Neuronal stem cell (in vitro differentiated cells): Measurements from ENCODE around the gene ZBTB5.
A peak's percentile ranks its signal among the peaks of the same experiment; 100 is the strongest.

Experiments used
- DNase-seq: peaks from one replicate; pipeline ENCODE4 v3.0.0-alpha.2; 2013; ENCODE audit warnings: low spot score
- H2AFZ ChIP-seq: one replicate; pipeline ENCODE4 v1.6.1; 2013; ENCODE audit warnings: mild to moderate bottlenecking, low read length, inconsistent platforms
- H2AK5ac ChIP-seq: 2 replicates; pipeline ENCODE4 v1.6.1; 2013; ENCODE audit warnings: low read depth, mild to moderate bottlenecking, inconsistent platforms, low read length, moderate library complexity, mixed read lengths
- H2BK120ac ChIP-seq: 2 replicates; pipeline ENCODE4 v1.6.1; 2013; ENCODE audit warnings: low read depth, mild to moderate bottlenecking, inconsistent platforms, low read length, moderate library complexity, mixed read lengths
- H2BK12ac ChIP-seq: one replicate; pipeline ENCODE4 v1.6.1; 2013; ENCODE audit warnings: low read length, inconsistent platforms
- H2BK15ac ChIP-seq: 2 replicates; pipeline ENCODE4 v1.6.1; 2013; ENCODE audit warnings: mild to moderate bottlenecking, low read length, inconsistent platforms, mixed read lengths
- H2BK5ac ChIP-seq: one replicate; pipeline ENCODE4 v1.6.1; 2013; ENCODE audit warnings: inconsistent platforms, mild to moderate bottlenecking, low read length, moderate library complexity
- H3K14ac ChIP-seq: one replicate; pipeline ENCODE4 v1.6.1; 2013; ENCODE audit warnings: low read length, inconsistent platforms
- H3K18ac ChIP-seq: 2 replicates; pipeline ENCODE4 v1.6.1; 2013; ENCODE audit warnings: low read length, inconsistent platforms
- H3K23ac ChIP-seq: 2 replicates; pipeline ENCODE4 v1.6.1; 2013; ENCODE audit warnings: low read depth, mild to moderate bottlenecking, mixed read lengths, low read length, inconsistent platforms; ENCODE audit not compliant: poor library complexity
- H3K27ac ChIP-seq: replicated peaks from 3 replicates; pipeline ENCODE4 v1.5.1; 2013; ENCODE audit warnings: low read length, inconsistent platforms
- H3K27me3 ChIP-seq, 3 experiments: 2 replicates each; pipeline ENCODE4 v1.6.1; 2013; ENCODE audit warnings: low read length in 3 of 3, mild to moderate bottlenecking in 2 of 3, inconsistent platforms in 1 of 3, low read depth in 1 of 3, mixed read lengths in 1 of 3, moderate library complexity in 1 of 3; ENCODE audit not compliant: control insufficient read depth in 3 of 3, insufficient read depth in 3 of 3
- H3K36me3 ChIP-seq, 2 donors: replicated peaks in 1 of 2; 2 replicates each; pipeline ENCODE4 v1.6.1; 2013; ENCODE audit warnings: low read length in 2 of 2; ENCODE audit not compliant: control insufficient read depth in 2 of 2, insufficient read depth in 2 of 2
- H3K4ac ChIP-seq: 2 replicates; pipeline ENCODE4 v1.6.1; 2013; ENCODE audit warnings: inconsistent platforms, mild to moderate bottlenecking, low read length, moderate library complexity
- H3K4me1 ChIP-seq, 2 donors: 1 replicate in 1 of 2; 2 replicates in 1 of 2; pipeline ENCODE4 v1.6.1; 2013; ENCODE audit warnings: low read length in 2 of 2, low read depth in 1 of 2; ENCODE audit not compliant: control insufficient read depth in 2 of 2, insufficient read depth in 1 of 2
- H3K4me2 ChIP-seq: one replicate; pipeline ENCODE4 v1.6.1; 2013; ENCODE audit warnings: mild to moderate bottlenecking, low read length, inconsistent platforms; ENCODE audit not compliant: insufficient read depth, poor library complexity, severe bottlenecking
- H3K4me3 ChIP-seq, 2 donors: 2 replicates each; pipeline ENCODE4 v1.5.1; 2013; ENCODE audit warnings: low read length in 2 of 2, mild to moderate bottlenecking in 2 of 2, inconsistent platforms in 1 of 2, moderate library complexity in 1 of 2
- H3K79me1 ChIP-seq: one replicate; pipeline ENCODE4 v1.6.1; 2013; ENCODE audit warnings: low read depth, mild to moderate bottlenecking, inconsistent platforms, low read length, moderate library complexity
- H3K9ac ChIP-seq: one replicate; pipeline ENCODE4 v1.6.1; 2013; ENCODE audit warnings: mild to moderate bottlenecking, low read depth, low read length, inconsistent platforms; ENCODE audit not compliant: poor library complexity
- H3K9me3 ChIP-seq, 2 donors: replicated peaks in 1 of 2; 2 replicates each; pipeline versions ENCODE3 to v1.6.1; 2013; ENCODE audit warnings: low read length in 2 of 2, mild to moderate bottlenecking in 2 of 2, inconsistent platforms in 1 of 2, low read depth in 1 of 2, mixed read lengths in 1 of 2, moderate library complexity in 1 of 2; ENCODE audit not compliant: control insufficient read depth in 2 of 2, insufficient read depth in 1 of 2
- H4K8ac ChIP-seq: one replicate; pipeline ENCODE4 v1.6.1; 2013; ENCODE audit warnings: low read depth, mild to moderate bottlenecking, inconsistent platforms, low read length, moderate library complexity
- H4K91ac ChIP-seq: one replicate; pipeline ENCODE4 v1.6.1; 2013; ENCODE audit warnings: low read length, low read depth, mild to moderate bottlenecking, inconsistent platforms; ENCODE audit not compliant: poor library complexity
- WGBS, 2 donors: extraction: QIAGEN DNeasy Blood & Tissue Kit; methylation state at CpG; one replicate each; pipeline ENCODE4 v1.1.7; 2013; ENCODE audit warnings: missing lambda C conversion rate in 2 of 2, mixed read lengths in 1 of 2; ENCODE audit not compliant: insufficient read length in 2 of 2, insufficient replicate concordance in 1 of 2; ENCODE audit errors: extremely low coverage in 2 of 2; 5-methylcytosine and 5-hydroxymethylcytosine counted together

Gene ZBTB5

GRCh38 chr9:37433867-37434371 lies 31.3 kb downstream of the ZBTB5 start:
- no peak overlapping the region for H2BK5ac ChIP-seq
- H3K79me1 ChIP-seq, result peaks cover 5% of the 10 kb centered on the region
- H3K4ac ChIP-seq, result no peak overlapping the region
- H2BK12ac ChIP-seq, result no peak overlapping the region
- H4K8ac ChIP-seq, result no peak overlapping the region
- peak overlapping the region; percentile 76 for H3K18ac ChIP-seq
- H3K4me2 ChIP-seq, result peak overlapping the region; percentile 36
- peak; percentile 64 for DNase-seq
- H3K4me1 ChIP-seq, result peaks cover 33 to 42% of the 10 kb centered on the region in 2 donors
- H2BK120ac ChIP-seq, result no peak overlapping the region
- H3K9me3 ChIP-seq, result no peaks in the 10 kb centered on the region
- peaks cover 40 to 85% of the 10 kb centered on the region in 2 donors for H3K36me3 ChIP-seq
- no peak overlapping the region for H4K91ac ChIP-seq
- H3K9ac ChIP-seq, result no peak overlapping the region
- no peak overlapping the region for H2BK15ac ChIP-seq
- H3K27me3 ChIP-seq, result no peaks in the 10 kb centered on the region
- no peak overlapping the region for H2AK5ac ChIP-seq
- H3K14ac ChIP-seq, result no peak overlapping the region
- peak overlapping the region; percentile 30 for H2AFZ ChIP-seq
- no peak overlapping the region for H3K4me3 ChIP-seq
- WGBS, 2 donors, result no CpG with 5 or more reads among the region's 7 CpGs
- peak overlapping the region; percentile 94 for H3K27ac ChIP-seq
- H3K23ac ChIP-seq, result no peak overlapping the region

GRCh38 chr9:37432020-37432419 lies 33.2 kb downstream of the ZBTB5 start:
- Histone ChIP-seq H3K36me3 (peaks cover 34 to 85% of the 10 kb centered on the region in 2 donors), H4K91ac (no peak overlapping the region), H3K4me1 (peaks cover 33 to 42% of the 10 kb centered on the region in 2 donors), H3K4ac (no peak overlapping the region), H3K9me3 (no peaks in the 10 kb centered on the region), H2BK15ac (no peak overlapping the region), H2BK5ac (no peak overlapping the region), H3K18ac (no peak overlapping the region), H4K8ac (no peak overlapping the region), H2AK5ac (no peak overlapping the region), H2AFZ (no peak overlapping the region), H3K79me1 (peaks cover 5% of the 10 kb centered on the region), H3K4me2 (no peak overlapping the region), H3K27me3 (no peaks in the 10 kb centered on the region), H3K9ac (no peak overlapping the region), H2BK120ac (no peak overlapping the region), H3K23ac (no peak overlapping the region), H3K14ac (no peak overlapping the region), H3K27ac (no peak overlapping the region), H2BK12ac (no peak overlapping the region), H3K4me3 (no peak overlapping the region)
- WGBS, 2 donors, result no CpG with 5 or more reads among the region's 6 CpGs
- DNase-seq, result no peak

GRCh38 chr9:37430841-37431597 lies 34.2 kb downstream of the ZBTB5 start:
- H3K4ac ChIP-seq, result peak overlapping the region; percentile 30
- no peak for DNase-seq
- H3K9me3 ChIP-seq, result no peaks in the 10 kb centered on the region
- no peak overlapping the region for H4K91ac ChIP-seq
- H3K4me2 ChIP-seq, result no peak overlapping the region
- peak overlapping the region; percentile 77 for H2AK5ac ChIP-seq
- no peak overlapping the region for H4K8ac ChIP-seq
- no CpG with 5 or more reads among the region's 14 CpGs for WGBS, 2 donors
- no peak overlapping the region for H2BK120ac ChIP-seq
- H2BK5ac ChIP-seq, result no peak overlapping the region
- H2BK15ac ChIP-seq, result peak overlapping the region; percentile 50
- H3K27me3 ChIP-seq, result no peaks in the 10 kb centered on the region
- H3K36me3 ChIP-seq, result peaks cover 33 to 85% of the 10 kb centered on the region in 2 donors
- no peak overlapping the region for H3K4me3 ChIP-seq
- peak overlapping the region; percentile 85 for H2BK12ac ChIP-seq
- H2AFZ ChIP-seq, result no peak overlapping the region
- peaks cover 5% of the 10 kb centered on the region for H3K79me1 ChIP-seq
- peak overlapping the region; percentile 17 for H3K27ac ChIP-seq
- H3K14ac ChIP-seq, result peak overlapping the region; percentile 33
- H3K9ac ChIP-seq, result no peak overlapping the region
- H3K18ac ChIP-seq, result peak overlapping the region; percentile 60
- H3K23ac ChIP-seq, result no peak overlapping the region
- peaks cover 33 to 42% of the 10 kb centered on the region in 2 donors for H3K4me1 ChIP-seq

- Histone ChIP-seq H3K9ac (no peak overlapping the region), H3K4me3 (no peak overlapping the region), H4K8ac (peak overlapping the region; percentile 19), H3K18ac (peak overlapping the region; percentile 23), H2BK5ac (no peak overlapping the region), H3K36me3 (peaks cover 33 to 85% of the 10 kb centered on the region in 2 donors), H3K23ac (no peak overlapping the region), H2AK5ac (peak overlapping the region; percentile 49), H2BK120ac (no peak overlapping the region), H2BK15ac (no peak overlapping the region), H3K27ac (no peak overlapping the region), H3K9me3 (no peaks in the 10 kb centered on the region), H3K4ac (no peak overlapping the region), H2AFZ (no peak overlapping the region), H4K91ac (no peak overlapping the region), H3K4me2 (no peak overlapping the region), H3K27me3 (no peaks in the 10 kb centered on the region), H3K4me1 (peaks cover 35% of the 10 kb centered on the region in 2 donors), H3K14ac (no peak overlapping the region), H2BK12ac (no peak overlapping the region), H3K79me1 (peaks cover 12% of the 10 kb centered on the region)
- no CpG with 5 or more reads among the region's 17 CpGs for WGBS, 2 donors
- no peak for DNase-seq
Measured at GRCh38 chr9:37429441-37430285, 35.6 kb downstream of the ZBTB5 start.
